Tibial nerve (tissue), 4 donors: ENCODE results near the gene SLC39A9. TPM values are rescaled to one million over a fixed set of nuclear protein-coding genes. Genes with fewer than 3 reads are reported as not detected.

Source experiments
- DNase-seq, 2 donors: peaks; one replicate each; pipeline ENCODE4 v3.0.0-alpha.2; 2019; ENCODE audit warnings: low spot score in 2 of 2
- H3K27ac ChIP-seq, 4 donors: fragments of 200-600 bp; sonication (generic) in 3 of 4; one replicate each; pipeline ENCODE4 v1.5.1; 2017 to 2019; ENCODE audit warnings: mild to moderate bottlenecking in 1 of 4
- H3K27me3 ChIP-seq, 2 donors: fragments of 200-600 bp; sonication (generic) in 1 of 2; one replicate each; pipeline versions ENCODE4 v1.5.1 to v1.6.0; 2017 to 2019
- H3K36me3 ChIP-seq, 3 donors: fragments of 200-600 bp; sonication (generic); one replicate each; pipeline ENCODE4 v1.5.1; 2018 to 2019
- H3K4me1 ChIP-seq, 4 donors: fragments of 200-600 bp; sonication (generic) in 3 of 4; one replicate each; pipeline ENCODE4 v1.5.1; 2017 to 2019
- H3K4me3 ChIP-seq, 4 donors: fragments of 200-600 bp; sonication (generic) in 3 of 4; one replicate each; pipeline ENCODE4 v1.5.1; 2017 to 2019; ENCODE audit warnings: mild to moderate bottlenecking in 1 of 4, moderate library complexity in 1 of 4
- H3K9me3 ChIP-seq, 4 donors: fragments of 200-600 bp; sonication (generic) in 3 of 4; one replicate each; pipeline ENCODE4 v1.5.1; 2017 to 2019
- CTCF ChIP-seq, 5 experiments: fragments of 200-600 bp in 3 of 5; fragments of 450-650 bp in 2 of 5; sonication (generic) in 3 of 5; IDR thresholded peaks; one replicate each; pipeline ENCODE4 v1.5.1; 2016 to 2019; ENCODE audit warnings: antibody characterized with exemption in 5 of 5, mild to moderate bottlenecking in 3 of 5, moderate library complexity in 2 of 5
- EP300 ChIP-seq, 2 donors: sonication (generic); formaldehyde crosslinking; IDR thresholded peaks; one replicate each; pipeline ENCODE4 v1.6.1; 2017; ENCODE audit warnings: antibody characterized with exemption in 2 of 2, mild to moderate bottlenecking in 1 of 2
- POLR2A ChIP-seq, 2 donors: fragments of 450-650 bp; IDR thresholded peaks; one replicate each; pipeline ENCODE4 v1.6.1; 2017; ENCODE audit warnings: antibody characterized with exemption in 2 of 2, mild to moderate bottlenecking in 2 of 2, moderate library complexity in 2 of 2
- WGBS, 2 donors: methylation state at CpG; one replicate each; pipeline ENCODE4 v1.1.5; 2018; 5-methylcytosine and 5-hydroxymethylcytosine counted together
- total RNA-seq, 4 donors: library from RNA; depleted of rRNA; stranded (reverse); fragments of >200 nt; gene quantifications; one replicate each; pipeline ENCODE4 v1.1.0, GENCODE V29; 2016

The SLC39A9 gene
- total RNA-seq, 4 donors from 2014 or later, result 52.2 to 68.4 (median 64.4) TPM

GRCh38 chr14:69351911-69352310, 46.6 kb upstream of the SLC39A9 start:
- Histone ChIP-seq H3K4me3 (no peak overlapping the region), H3K9me3 (no peaks in the 10 kb centered on the region), H3K4me1 (peaks cover 0 to 18% (median 0%) of the 10 kb centered on the region in 4 donors), H3K27ac (no peak overlapping the region), H3K36me3 (peaks cover 0 to 18% (median 0%) of the 10 kb centered on the region in 3 donors), H3K27me3 (no peaks in the 10 kb centered on the region)
- TF ChIP-seq CTCF (IDR thresholded peaks at IDR 0.05) (no peak), EP300 (IDR thresholded peaks at IDR 0.05) (no peak), POLR2A (IDR thresholded peaks at IDR 0.05) (no peak)
- no peak for DNase-seq
- WGBS, 2 donors, result 59 to 63% methylated on average over 4 to 5 of the region's 5 CpGs

GRCh38 chr14:69353168-69353567, 45.3 kb upstream of the SLC39A9 start:
- 82 to 86% methylated on average over 3 of the region's 3 CpGs for WGBS, 2 donors

GRCh38 chr14:69354383-69355153, 43.9 kb upstream of the SLC39A9 start:
- Histone ChIP-seq H3K36me3 (peaks cover 0 to 13% (median 0%) of the 10 kb centered on the region in 3 donors), H3K27me3 (no peaks in the 10 kb centered on the region), H3K9me3 (no peaks in the 10 kb centered on the region), H3K4me3 (no peak overlapping the region), H3K27ac (peak overlapping the region in 1 of 4 donors; percentile 31), H3K4me1 (peaks cover 0 to 18% (median 0%) of the 10 kb centered on the region in 4 donors)
- 71 to 74% methylated on average over 11 of the region's 11 CpGs for WGBS, 2 donors
- no peak for DNase-seq
- no peak for TF ChIP-seq POLR2A (IDR thresholded peaks at IDR 0.05)
- no peak for TF ChIP-seq EP300 (IDR thresholded peaks at IDR 0.05)

More at GRCh38 chr14:69353168-69353567, 45.3 kb upstream of the SLC39A9 start:
- Histone ChIP-seq H3K4me1 (peaks cover 0 to 18% (median 0%) of the 10 kb centered on the region in 4 donors), H3K27me3 (no peaks in the 10 kb centered on the region), H3K9me3 (no peaks in the 10 kb centered on the region), H3K27ac (no peak overlapping the region), H3K36me3 (peaks cover 0 to 13% (median 0%) of the 10 kb centered on the region in 3 donors), H3K4me3 (no peak overlapping the region)
- TF ChIP-seq POLR2A (IDR thresholded peaks at IDR 0.05) (no peak), CTCF (IDR thresholded peaks at IDR 0.05) (no peak), EP300 (IDR thresholded peaks at IDR 0.05) (no peak)
- no peak for DNase-seq

GRCh38 chr14:69355154-69355597, 43.3 kb upstream of the SLC39A9 start:
- TF ChIP-seq CTCF (IDR thresholded peaks at IDR 0.05) (no peak), EP300 (IDR thresholded peaks at IDR 0.05) (no peak), POLR2A (IDR thresholded peaks at IDR 0.05) (no peak)
- H3K27me3 ChIP-seq, result no peaks in the 10 kb centered on the region
- no peak overlapping the region for H3K4me3 ChIP-seq
- H3K4me1 ChIP-seq, result peaks cover 0 to 18% (median 0%) of the 10 kb centered on the region in 4 donors
- peaks cover 0 to 10% (median 0%) of the 10 kb centered on the region in 3 donors for H3K36me3 ChIP-seq
- H3K27ac ChIP-seq, result peak overlapping the region in 3 of 4 donors; percentile 19 to 68 (median 46)
- WGBS, 2 donors, result 73 to 82% methylated on average over 5 to 6 of the region's 6 CpGs
- no peak for DNase-seq
- H3K9me3 ChIP-seq, result no peaks in the 10 kb centered on the region

- Histone ChIP-seq H3K4me1 (peaks cover 0 to 18% (median 0%) of the 10 kb centered on the region in 4 donors), H3K4me3 (no peak overlapping the region), H3K9me3 (no peaks in the 10 kb centered on the region), H3K27ac (peak overlapping the region in 3 of 4 donors; percentile 19 to 68 (median 46)), H3K27me3 (no peaks in the 10 kb centered on the region), H3K36me3 (peaks cover 0 to 8% (median 0%) of the 10 kb centered on the region in 3 donors)
- WGBS, 2 donors, result 47 to 66% methylated on average over 6 of the region's 6 CpGs
- peak in 1 of 2 donors; percentile 35 for TF ChIP-seq EP300 (IDR thresholded peaks at IDR 0.05)
- no peak for TF ChIP-seq CTCF (IDR thresholded peaks at IDR 0.05)
- DNase-seq, result peak; percentile 40 to 50
Observed at GRCh38 chr14:69355607-69356281, 42.7 kb upstream of the SLC39A9 start.
